GM23338 (cell line): Measurements from ENCODE around the gene TRAPPC10. TPM values are rescaled to one million over a fixed set of nuclear protein-coding genes. Genes with fewer than 3 reads are reported as not detected.

Experiments used
- ATAC-seq: fragments of 200-7000 bp; cut with Tn5 transposase; 3 replicates; pipeline ENCODE4 v1.9.1; 2020
- DNase-seq: peaks from one replicate; pipeline ENCODE4 v3.0.0-alpha.2; 2015; ENCODE audit warnings: low spot score
- H2AFZ ChIP-seq: fragments of 200-600 bp; sonication (generic); 2 replicates; pipeline ENCODE4 v1.8.0; 2016; ENCODE audit warnings: antibody characterized with exemption, mild to moderate bottlenecking, moderate library complexity
- H3F3A ChIP-seq: fragments of 200-600 bp; sonication (generic); replicated peaks from 2 replicates; pipeline ENCODE4 v1.8.0; 2017; ENCODE audit warnings: antibody characterized with exemption, mixed run types, low read depth
- H3K27ac ChIP-seq: fragments of 200-600 bp; sonication (generic); 2 replicates; pipeline ENCODE4 v1.6.1; 2016; ENCODE audit warnings: low read depth
- H3K27me3 ChIP-seq: fragments of 200-600 bp; sonication (generic); 2 replicates; pipeline ENCODE4 v1.8.0; 2016; ENCODE audit warnings: mild to moderate bottlenecking, mixed run types, moderate library complexity; ENCODE audit not compliant: insufficient read depth
- H3K36me3 ChIP-seq: fragments of 200-600 bp; sonication (generic); 2 replicates; pipeline ENCODE4 v1.8.0; 2016; ENCODE audit warnings: mild to moderate bottlenecking; ENCODE audit not compliant: insufficient read depth
- H3K4me1 ChIP-seq: fragments of 200-600 bp; sonication (generic); 2 replicates; pipeline ENCODE4 v1.8.0; 2016; ENCODE audit warnings: mild to moderate bottlenecking, moderate library complexity; ENCODE audit not compliant: insufficient read depth
- H3K4me2 ChIP-seq: fragments of 200-600 bp; sonication (generic); 2 replicates; pipeline ENCODE4 v1.7.1; 2017; ENCODE audit warnings: mixed run types
- H3K4me3 ChIP-seq: fragments of 200-600 bp; sonication (generic); 2 replicates; pipeline ENCODE4 v1.6.1; 2016; ENCODE audit warnings: mixed run types
- H3K79me2 ChIP-seq: fragments of 200-600 bp; sonication (generic); replicated peaks from 2 replicates; pipeline ENCODE4 v1.8.0; 2017; ENCODE audit warnings: mild to moderate bottlenecking; ENCODE audit not compliant: insufficient read depth
- H3K9me2 ChIP-seq: fragments of 200-600 bp; sonication (generic); 2 replicates; pipeline ENCODE4 v1.8.0; 2017; ENCODE audit not compliant: insufficient read depth
- H4K20me1 ChIP-seq: fragments of 200-600 bp; sonication (generic); replicated peaks from 2 replicates; pipeline ENCODE4 v1.8.0; 2017; ENCODE audit warnings: mild to moderate bottlenecking; ENCODE audit not compliant: insufficient read depth
- H3K27ac Mint-ChIP-seq: 2 replicates; pipeline ENCODE4 v1.8.0; 2020; ENCODE audit warnings: inconsistent platforms, mild to moderate bottlenecking, moderate library complexity, mixed read lengths
- H3K27me3 Mint-ChIP-seq: 3 replicates; pipeline ENCODE4 v1.8.0; 2022; ENCODE audit warnings: low read depth, mild to moderate bottlenecking, moderate library complexity, mixed read lengths, inconsistent platforms; ENCODE audit not compliant: insufficient read depth, poor library complexity
- H3K36me3 Mint-ChIP-seq: 3 replicates; pipeline ENCODE4 v1.8.0; 2021; ENCODE audit warnings: low read depth, mild to moderate bottlenecking, inconsistent platforms, moderate library complexity, mixed read lengths
- H3K4me1 Mint-ChIP-seq: 3 replicates; pipeline ENCODE4 v1.8.0; 2020; ENCODE audit warnings: mild to moderate bottlenecking, inconsistent platforms, mixed read lengths
- H3K4me3 Mint-ChIP-seq: 3 replicates; pipeline ENCODE4 v1.8.0; 2021; ENCODE audit warnings: moderate library complexity, mild to moderate bottlenecking, inconsistent platforms, mixed read lengths
- H3K9me3 Mint-ChIP-seq: 3 replicates; pipeline ENCODE4 v1.8.0; 2020; ENCODE audit warnings: moderate library complexity, mild to moderate bottlenecking, inconsistent platforms, mixed read lengths
- JUNB ChIP-seq: IDR thresholded peaks from one replicate; pipeline ENCODE4 v1.6.1; 2016; ENCODE audit warnings: antibody characterized with exemption; ENCODE audit not compliant: unreplicated experiment
- NANOG ChIP-seq: IDR thresholded peaks from 2 replicates; pipeline ENCODE4 v1.6.1; 2016; ENCODE audit warnings: antibody characterized with exemption, borderline replicate concordance
- POLR2AphosphoS5 ChIP-seq: IDR thresholded peaks from 2 replicates; pipeline ENCODE4 v1.6.1; 2016; ENCODE audit warnings: antibody characterized with exemption, low read depth
- ZNF114 ChIP-seq: fragments of 250-450 bp; sonication (Bioruptor Pico); IDR thresholded peaks from 2 replicates; pipeline ENCODE4 v1.5.0; 2020; ENCODE audit warnings: mild to moderate bottlenecking, moderate library complexity
- ZNF331 ChIP-seq: fragments of 250-450 bp; sonication (Bioruptor Pico); IDR thresholded peaks from 2 replicates; pipeline ENCODE4 v1.5.0; 2020; ENCODE audit warnings: low read depth, mild to moderate bottlenecking, moderate library complexity
- polyA plus RNA-seq: library from polyadenylated mRNA; unstranded; fragments of >200 nt; fragmentation: Nextera tagmentation; extraction: Ambion mirVana; gene quantifications from 2 replicates; pipeline ENCODE4 v1.2.1, GENCODE V29; 2016
- total RNA-seq: library from RNA; depleted of rRNA; stranded (reverse); fragments of >200 nt; shearing (Covaris generic); gene quantifications from 2 replicates; pipeline ENCODE4 v1.2.3, GENCODE V29; 2014
- TF ChIP-seq, protein P1 (sequence below): fragments of 250-450 bp; sonication (Bioruptor Pico); IDR thresholded peaks from 2 replicates; pipeline ENCODE4 v1.5.0; 2020; ENCODE audit warnings: mild to moderate bottlenecking, moderate library complexity

The TRAPPC10 gene
- total and polyA plus RNA-seq, 2 experiments from 2014 or later, result 14.0 to 27.1 TPM

DNA sequence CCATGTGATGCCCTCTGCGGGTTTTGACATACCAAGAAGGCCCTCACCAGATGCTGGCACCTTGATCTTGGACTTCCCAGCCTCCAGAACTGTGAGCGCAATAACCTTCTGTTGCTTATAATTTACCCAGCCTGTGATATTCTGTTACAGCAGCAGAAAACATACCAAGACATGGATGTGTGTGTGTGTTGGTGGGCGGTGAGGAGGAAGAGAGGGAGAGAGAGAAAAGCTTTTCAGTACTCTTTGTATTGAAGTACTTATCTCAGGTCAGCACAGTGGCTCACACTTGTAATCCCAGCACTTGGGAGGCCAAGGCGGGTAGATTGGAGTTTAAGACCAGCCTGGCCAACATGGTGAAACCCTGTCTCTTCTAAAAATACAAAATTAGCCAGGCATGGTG, 23.1 kb downstream of the TRAPPC10 start (continued):
- TF ChIP-seq, protein P1, sequence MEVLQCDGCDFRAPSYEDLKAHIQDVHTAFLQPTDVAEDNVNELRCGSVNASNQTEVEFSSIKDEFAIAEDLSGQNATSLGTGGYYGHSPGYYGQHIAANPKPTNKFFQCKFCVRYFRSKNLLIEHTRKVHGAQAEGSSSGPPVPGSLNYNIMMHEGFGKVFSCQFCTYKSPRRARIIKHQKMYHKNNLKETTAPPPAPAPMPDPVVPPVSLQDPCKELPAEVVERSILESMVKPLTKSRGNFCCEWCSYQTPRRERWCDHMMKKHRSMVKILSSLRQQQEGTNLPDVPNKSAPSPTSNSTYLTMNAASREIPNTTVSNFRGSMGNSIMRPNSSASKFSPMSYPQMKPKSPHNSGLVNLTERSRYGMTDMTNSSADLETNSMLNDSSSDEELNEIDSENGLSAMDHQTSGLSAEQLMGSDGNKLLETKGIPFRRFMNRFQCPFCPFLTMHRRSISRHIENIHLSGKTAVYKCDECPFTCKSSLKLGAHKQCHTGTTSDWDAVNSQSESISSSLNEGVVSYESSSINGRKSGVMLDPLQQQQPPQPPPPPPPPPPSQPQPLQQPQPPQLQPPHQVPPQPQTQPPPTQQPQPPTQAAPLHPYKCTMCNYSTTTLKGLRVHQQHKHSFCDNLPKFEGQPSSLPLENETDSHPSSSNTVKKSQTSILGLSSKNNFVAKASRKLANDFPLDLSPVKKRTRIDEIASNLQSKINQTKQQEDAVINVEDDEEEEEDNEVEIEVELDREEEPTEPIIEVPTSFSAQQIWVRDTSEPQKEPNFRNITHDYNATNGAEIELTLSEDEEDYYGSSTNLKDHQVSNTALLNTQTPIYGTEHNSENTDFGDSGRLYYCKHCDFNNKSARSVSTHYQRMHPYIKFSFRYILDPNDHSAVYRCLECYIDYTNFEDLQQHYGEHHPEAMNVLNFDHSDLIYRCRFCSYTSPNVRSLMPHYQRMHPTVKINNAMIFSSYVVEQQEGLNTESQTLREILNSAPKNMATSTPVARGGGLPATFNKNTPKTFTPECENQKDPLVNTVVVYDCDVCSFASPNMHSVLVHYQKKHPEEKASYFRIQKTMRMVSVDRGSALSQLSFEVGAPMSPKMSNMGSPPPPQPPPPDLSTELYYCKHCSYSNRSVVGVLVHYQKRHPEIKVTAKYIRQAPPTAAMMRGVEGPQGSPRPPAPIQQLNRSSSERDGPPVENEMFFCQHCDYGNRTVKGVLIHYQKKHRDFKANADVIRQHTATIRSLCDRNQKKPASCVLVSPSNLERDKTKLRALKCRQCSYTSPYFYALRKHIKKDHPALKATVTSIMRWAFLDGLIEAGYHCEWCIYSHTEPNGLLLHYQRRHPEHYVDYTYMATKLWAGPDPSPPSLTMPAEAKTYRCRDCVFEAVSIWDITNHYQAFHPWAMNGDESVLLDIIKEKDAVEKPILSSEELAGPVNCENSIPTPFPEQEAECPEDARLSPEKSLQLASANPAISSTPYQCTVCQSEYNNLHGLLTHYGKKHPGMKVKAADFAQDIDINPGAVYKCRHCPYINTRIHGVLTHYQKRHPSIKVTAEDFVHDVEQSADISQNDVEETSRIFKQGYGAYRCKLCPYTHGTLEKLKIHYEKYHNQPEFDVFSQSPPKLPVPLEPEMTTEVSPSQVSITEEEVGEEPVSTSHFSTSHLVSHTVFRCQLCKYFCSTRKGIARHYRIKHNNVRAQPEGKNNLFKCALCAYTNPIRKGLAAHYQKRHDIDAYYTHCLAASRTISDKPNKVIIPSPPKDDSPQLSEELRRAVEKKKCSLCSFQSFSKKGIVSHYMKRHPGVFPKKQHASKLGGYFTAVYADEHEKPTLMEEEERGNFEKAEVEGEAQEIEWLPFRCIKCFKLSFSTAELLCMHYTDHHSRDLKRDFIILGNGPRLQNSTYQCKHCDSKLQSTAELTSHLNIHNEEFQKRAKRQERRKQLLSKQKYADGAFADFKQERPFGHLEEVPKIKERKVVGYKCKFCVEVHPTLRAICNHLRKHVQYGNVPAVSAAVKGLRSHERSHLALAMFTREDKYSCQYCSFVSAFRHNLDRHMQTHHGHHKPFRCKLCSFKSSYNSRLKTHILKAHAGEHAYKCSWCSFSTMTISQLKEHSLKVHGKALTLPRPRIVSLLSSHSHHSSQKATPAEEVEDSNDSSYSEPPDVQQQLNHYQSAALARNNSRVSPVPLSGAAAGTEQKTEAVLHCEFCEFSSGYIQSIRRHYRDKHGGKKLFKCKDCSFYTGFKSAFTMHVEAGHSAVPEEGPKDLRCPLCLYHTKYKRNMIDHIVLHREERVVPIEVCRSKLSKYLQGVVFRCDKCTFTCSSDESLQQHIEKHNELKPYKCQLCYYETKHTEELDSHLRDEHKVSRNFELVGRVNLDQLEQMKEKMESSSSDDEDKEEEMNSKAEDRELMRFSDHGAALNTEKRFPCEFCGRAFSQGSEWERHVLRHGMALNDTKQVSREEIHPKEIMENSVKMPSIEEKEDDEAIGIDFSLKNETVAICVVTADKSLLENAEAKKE (CRISPR knock-in tag), result no peak
- TF ChIP-seq NANOG (no peak), ZNF114 (CRISPR knock-in tag) (no peak), JUNB (no peak)

DNA sequence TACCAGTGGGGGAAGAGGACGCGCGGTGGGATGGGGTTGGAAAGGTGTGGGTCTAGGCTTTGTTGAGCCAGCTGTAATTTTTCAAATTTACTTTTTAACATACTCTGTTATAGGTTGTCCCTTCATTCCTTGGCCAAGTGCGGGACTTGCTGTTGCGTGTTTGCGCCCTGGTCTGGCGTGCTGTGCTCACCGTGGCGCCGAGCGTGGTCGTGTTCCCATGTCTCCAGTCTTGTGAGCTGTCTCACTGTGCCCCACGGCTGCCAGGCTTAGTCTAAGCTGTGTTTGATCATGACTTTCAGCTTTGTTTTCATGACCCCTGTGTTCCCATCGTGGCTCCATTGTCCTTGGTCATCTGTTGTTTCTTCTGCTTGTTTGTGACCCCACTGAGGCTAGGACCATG, 26.0 kb downstream of the TRAPPC10 start:
- H3K4me3 Mint-ChIP-seq, result no peak overlapping the region
- TF ChIP-seq ZNF331, result no peak
- TF ChIP-seq POLR2AphosphoS5, result no peak
- peaks cover 53% of the 10 kb centered on the region for H3K79me2 ChIP-seq

More for the DNA sequence above, 26.0 kb downstream of the TRAPPC10 start:
- Histone ChIP-seq H3F3A (no peaks in the 10 kb centered on the region), H2AFZ (no peak overlapping the region), H3K27ac (no peak overlapping the region), H4K20me1 (peaks cover 9% of the 10 kb centered on the region), H3K36me3 (peaks cover 15% of the 10 kb centered on the region; the same call in 1 of the 2 replicates), H3K27me3 (no peaks in the 10 kb centered on the region), H3K4me3 (no peak overlapping the region), H3K9me2 (no peaks in the 10 kb centered on the region), H3K4me2 (no peak overlapping the region), H3K4me1 (no peaks in the 10 kb centered on the region)
- H3K9me3 Mint-ChIP-seq, result no peaks in the 10 kb centered on the region
- no peak for DNase-seq
- H3K4me1 Mint-ChIP-seq, result no peaks in the 10 kb centered on the region; the same call in 2 of the 3 replicates
- ATAC-seq, result no peak
- H3K36me3 Mint-ChIP-seq, result peaks cover 25% of the 10 kb centered on the region
- H3K27me3 Mint-ChIP-seq, result peaks cover 6% of the 10 kb centered on the region
- no peak overlapping the region; the same call in 1 of the 2 replicates for H3K27ac Mint-ChIP-seq
